Activated naive CD8-positive, alpha-beta T cell treated with anti-CD3 and anti-CD28 coated beads for 36 hours (primary cell): ENCODE data around the gene FASN. TPM values are rescaled to one million over a fixed set of nuclear protein-coding genes. Genes with fewer than 3 reads are reported as not detected.

Experiments
- DNase-seq: peaks from one replicate; pipeline ENCODE4 v3.0.0; 2021
- H3K27ac Mint-ChIP-seq: one replicate; pipeline ENCODE4 v1.8.0; 2022; ENCODE audit warnings: mild to moderate bottlenecking, moderate library complexity, mixed read lengths
- H3K27me3 Mint-ChIP-seq: one replicate; pipeline ENCODE4 v1.8.0; 2022; ENCODE audit warnings: mild to moderate bottlenecking, mixed read lengths
- H3K36me3 Mint-ChIP-seq: one replicate; pipeline ENCODE4 v1.8.0; 2021; ENCODE audit warnings: mild to moderate bottlenecking, mixed read lengths
- H3K4me1 Mint-ChIP-seq: one replicate; pipeline ENCODE4 v1.8.0; 2021; ENCODE audit warnings: mixed read lengths
- H3K4me3 Mint-ChIP-seq: one replicate; pipeline ENCODE4 v1.8.0; 2022; ENCODE audit warnings: mild to moderate bottlenecking, moderate library complexity, mixed read lengths
- H3K9me3 Mint-ChIP-seq: one replicate; pipeline ENCODE4 v1.8.0; 2022; ENCODE audit warnings: mixed read lengths
- total RNA-seq, 2 experiments: library from RNA; stranded (reverse); gene quantifications; one replicate each; pipeline ENCODE4 v1.2.3, GENCODE V29; 2021

The FASN gene
- total RNA-seq, 2 experiments from 2014 or later: 282 to 287 TPM

DNA sequence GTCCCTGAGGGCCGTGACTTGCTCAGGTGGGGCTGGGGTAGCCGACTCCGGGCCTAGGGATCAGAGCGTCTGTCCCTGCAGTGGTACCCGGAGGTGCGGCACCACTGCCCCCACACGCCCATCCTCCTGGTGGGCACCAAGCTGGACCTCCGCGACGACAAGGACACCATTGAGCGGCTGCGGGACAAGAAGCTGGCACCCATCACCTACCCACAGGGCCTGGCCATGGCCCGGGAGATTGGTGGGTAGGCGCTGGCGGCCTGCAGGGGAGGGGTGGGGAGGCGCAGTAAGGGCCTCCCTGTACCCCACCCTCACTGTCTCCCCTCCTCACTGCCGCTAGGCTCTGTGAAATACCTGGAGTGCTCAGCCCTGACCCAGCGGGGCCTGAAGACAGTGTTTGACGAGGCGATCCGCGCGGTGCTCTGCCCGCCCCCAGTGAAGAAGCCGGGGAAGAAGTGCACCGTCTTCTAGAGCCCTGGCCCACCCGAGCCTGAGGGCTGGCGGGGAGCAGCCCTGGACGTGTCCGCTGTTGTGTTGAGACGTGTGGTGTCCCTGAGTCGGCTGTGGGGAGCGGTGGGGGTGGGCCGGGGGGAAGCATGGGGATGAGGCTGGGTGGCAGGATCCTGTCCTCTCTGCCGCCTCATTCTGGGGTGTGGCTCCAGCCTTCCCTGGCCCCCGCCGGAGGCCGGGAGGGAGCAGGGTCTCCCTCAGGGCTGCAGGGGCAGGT is 64.5 kb downstream of the FASN start:
- no peaks in the 10 kb centered on the region for H3K9me3 Mint-ChIP-seq
- H3K27ac Mint-ChIP-seq: no peak overlapping the region
- no peak for DNase-seq
- peaks cover 22% of the 10 kb centered on the region for H3K4me1 Mint-ChIP-seq
- H3K36me3 Mint-ChIP-seq: no peaks in the 10 kb centered on the region
- H3K27me3 Mint-ChIP-seq: no peaks in the 10 kb centered on the region
- no peak overlapping the region for H3K4me3 Mint-ChIP-seq

DNA sequence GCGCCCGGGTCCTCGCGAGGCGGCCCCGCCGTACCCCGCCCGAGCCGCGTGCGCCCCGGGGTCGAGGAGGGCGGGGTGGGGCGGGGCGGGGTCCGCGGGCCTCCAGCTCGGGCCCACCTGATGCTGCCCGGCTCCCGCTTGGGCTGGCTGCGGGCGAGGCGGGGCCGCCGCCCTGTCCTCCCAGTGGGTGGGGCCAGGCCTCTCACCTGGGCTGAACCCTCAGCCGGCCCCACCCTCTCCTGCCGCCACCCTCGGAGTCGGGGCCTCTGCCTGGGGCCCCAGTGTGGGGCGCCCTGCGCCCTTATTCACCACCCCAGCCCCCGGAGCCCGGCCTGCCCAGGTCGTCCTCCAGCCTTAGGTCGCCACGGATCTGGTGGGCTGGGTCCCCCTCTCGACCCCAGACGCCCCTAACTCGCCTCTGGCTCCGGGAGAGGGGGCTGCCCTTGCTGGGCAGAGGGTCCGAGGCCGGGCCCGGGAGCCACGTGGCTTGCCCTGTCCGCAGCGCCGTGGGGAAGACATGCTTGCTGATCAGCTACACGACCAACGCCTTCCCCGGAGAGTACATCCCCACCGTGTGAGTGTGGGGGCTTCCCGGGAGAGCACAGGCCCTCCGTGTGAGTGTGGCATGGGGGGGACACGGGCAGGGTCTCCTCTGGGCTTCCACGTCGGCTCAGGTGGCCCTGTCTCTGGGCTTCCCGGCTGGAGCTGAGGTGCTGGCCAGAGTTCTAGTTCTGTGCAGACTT is 66.0 kb downstream of the FASN start:
- Mint-ChIP-seq H3K36me3 (no peaks in the 10 kb centered on the region), H3K4me1 (peaks cover 16% of the 10 kb centered on the region), H3K9me3 (no peaks in the 10 kb centered on the region), H3K27me3 (no peaks in the 10 kb centered on the region), H3K4me3 (peak overlapping the region; percentile 34), H3K27ac (no peak overlapping the region)
- peak; percentile 59 for DNase-seq

DNA sequence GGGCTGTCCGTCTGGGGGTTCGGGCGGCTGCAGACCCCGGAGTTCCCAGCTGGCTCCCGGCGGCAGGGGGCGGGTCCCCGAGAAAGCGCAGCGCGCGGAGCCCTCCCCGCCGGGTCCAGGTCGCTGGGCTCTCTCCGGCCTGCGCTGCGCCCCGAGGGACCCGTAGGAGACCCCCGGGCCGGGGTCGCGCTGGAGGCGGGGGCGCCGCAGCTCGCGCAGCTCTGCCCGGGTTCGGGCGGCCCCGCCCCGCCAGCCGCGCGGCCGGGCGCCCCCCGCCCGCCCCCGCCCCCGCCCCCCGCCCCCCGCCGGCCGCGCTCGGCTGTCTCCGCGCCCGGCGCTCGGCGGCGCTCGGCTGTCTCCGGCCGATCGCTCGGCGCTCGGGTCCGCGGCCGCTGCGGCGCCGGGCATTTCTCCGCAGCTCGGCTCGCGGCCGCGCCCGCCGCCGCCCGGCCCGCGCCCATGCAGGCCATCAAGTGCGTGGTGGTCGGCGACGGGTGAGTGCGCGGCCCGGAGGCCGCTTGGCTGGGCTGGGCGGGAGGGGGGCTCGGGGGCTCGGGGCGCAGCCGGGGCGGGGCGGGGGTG is 66.6 kb downstream of the FASN start, which contains the start of gene RAC3:
Gene RAC3, plus strand, starts transcription at position 376 of the 582 bp plus-strand sequence. Its CDS starts 84 bp downstream, at position 460.
- no peak within 1 kb of the TSS for H3K27ac Mint-ChIP-seq
- DNase-seq: peak; percentile 46
- H3K36me3 Mint-ChIP-seq: no peaks in the 10 kb centered on the region
- H3K27me3 Mint-ChIP-seq: no peaks in the 10 kb centered on the region
- H3K4me1 Mint-ChIP-seq: peaks cover 16% of the 10 kb centered on the region
- peak within 1 kb of the TSS; percentile 69 for H3K4me3 Mint-ChIP-seq
- no peaks in the 10 kb centered on the region for H3K9me3 Mint-ChIP-seq

DNA sequence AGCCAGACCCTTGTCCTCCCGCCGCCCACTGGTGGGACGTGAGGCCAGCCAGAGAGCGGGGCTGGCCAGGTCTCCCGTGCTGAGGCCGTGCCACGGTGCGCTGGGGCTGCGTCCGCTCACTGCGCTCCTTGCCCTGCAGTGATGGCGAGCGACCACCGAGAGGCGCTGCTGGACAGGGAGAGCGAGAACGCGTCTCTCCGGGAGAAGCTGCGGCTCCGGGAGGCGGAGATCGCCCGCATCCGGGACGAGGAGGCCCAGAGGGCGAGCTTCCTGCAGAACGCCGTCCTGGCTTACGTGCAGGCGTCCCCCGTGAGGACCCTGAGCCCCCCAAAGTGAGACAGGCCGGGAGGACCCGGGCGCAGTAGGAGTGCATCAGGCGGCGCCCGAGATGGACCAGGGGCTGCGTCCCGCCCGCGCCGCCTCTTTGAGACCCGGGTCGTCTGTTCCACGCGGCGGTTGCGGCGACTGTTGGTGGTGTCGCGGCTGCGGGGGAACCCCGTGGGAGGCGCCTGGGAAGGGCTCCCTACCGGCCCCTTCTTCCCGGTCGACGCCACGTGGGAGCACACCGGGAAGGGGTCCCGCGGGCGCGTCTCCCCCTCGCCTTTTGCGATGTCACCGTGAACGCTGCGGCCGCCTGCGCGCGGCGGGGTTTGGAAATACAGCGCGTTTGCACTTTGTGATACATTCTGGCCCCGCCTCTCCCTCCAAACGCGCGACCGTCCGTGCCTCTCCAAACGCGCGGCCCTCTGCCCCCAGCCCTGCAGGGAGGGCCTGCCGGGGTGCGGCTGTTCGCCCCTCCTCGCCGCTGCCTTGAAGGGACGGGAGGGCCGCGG is 67.3 kb downstream of the FASN start:
- H3K4me3 Mint-ChIP-seq: peak overlapping the region; percentile 69
- peaks cover 10% of the 10 kb centered on the region for H3K4me1 Mint-ChIP-seq
- H3K27ac Mint-ChIP-seq: no peak overlapping the region
- no peaks in the 10 kb centered on the region for H3K27me3 Mint-ChIP-seq
- no peaks in the 10 kb centered on the region for H3K9me3 Mint-ChIP-seq
- no peaks in the 10 kb centered on the region for H3K36me3 Mint-ChIP-seq
- DNase-seq: peak; percentile 88

DNA sequence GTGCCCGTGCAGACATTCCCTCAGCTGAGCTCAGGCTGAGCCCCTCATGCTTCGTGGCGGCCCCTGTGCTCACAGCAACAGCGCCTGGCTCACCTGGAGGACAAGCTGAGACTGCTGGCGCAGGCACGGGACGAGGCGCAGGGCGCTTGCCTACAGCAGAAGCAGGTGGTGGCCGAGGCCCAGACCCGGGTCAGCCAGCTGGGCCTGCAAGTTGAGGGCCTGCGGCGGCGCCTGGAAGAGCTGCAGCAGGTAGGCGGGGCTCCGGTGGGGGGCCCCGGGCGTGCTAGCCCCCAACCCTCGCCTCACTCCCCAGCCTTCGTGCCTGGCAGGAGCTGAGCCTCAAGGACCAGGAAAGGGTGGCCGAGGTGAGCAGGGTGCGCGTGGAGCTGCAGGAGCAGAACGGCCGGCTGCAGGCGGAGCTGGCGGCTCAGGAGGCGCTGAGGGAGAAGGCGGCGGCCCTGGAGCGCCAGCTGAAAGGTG is 68.0 kb downstream of the FASN start:
- no peak overlapping the region for H3K4me3 Mint-ChIP-seq
- peaks cover 1% of the 10 kb centered on the region for H3K36me3 Mint-ChIP-seq
- no peaks in the 10 kb centered on the region for H3K9me3 Mint-ChIP-seq
- no peak overlapping the region for H3K27ac Mint-ChIP-seq
- no peaks in the 10 kb centered on the region for H3K27me3 Mint-ChIP-seq
- no peak for DNase-seq
- peaks cover 5% of the 10 kb centered on the region for H3K4me1 Mint-ChIP-seq

DNA sequence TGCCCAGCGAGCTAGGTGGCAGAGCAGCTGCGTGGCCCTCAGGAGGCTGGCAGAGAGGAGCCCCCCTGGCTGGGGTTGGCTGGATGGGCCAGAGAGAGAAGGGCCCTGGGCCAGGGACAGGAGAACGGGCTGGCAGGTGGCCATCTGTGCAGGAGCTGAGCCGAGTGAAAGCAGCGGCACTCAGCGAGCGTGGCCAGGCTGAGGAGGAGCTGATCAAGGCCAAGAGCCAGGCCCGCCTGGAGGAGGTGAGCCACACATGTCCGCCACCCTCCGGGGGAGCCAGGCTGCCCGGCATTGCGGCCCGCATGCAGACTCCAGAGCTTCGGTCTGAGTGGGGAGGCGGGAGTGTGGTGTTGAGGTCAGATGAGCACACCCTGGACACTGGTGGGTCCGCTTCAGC is 68.6 kb downstream of the FASN start:
- no peak for DNase-seq
- Mint-ChIP-seq H3K4me3 (peak overlapping the region; percentile 40), H3K27ac (no peak overlapping the region), H3K36me3 (peaks cover 1% of the 10 kb centered on the region), H3K9me3 (no peaks in the 10 kb centered on the region), H3K4me1 (peaks cover 5% of the 10 kb centered on the region), H3K27me3 (no peaks in the 10 kb centered on the region)

DNA sequence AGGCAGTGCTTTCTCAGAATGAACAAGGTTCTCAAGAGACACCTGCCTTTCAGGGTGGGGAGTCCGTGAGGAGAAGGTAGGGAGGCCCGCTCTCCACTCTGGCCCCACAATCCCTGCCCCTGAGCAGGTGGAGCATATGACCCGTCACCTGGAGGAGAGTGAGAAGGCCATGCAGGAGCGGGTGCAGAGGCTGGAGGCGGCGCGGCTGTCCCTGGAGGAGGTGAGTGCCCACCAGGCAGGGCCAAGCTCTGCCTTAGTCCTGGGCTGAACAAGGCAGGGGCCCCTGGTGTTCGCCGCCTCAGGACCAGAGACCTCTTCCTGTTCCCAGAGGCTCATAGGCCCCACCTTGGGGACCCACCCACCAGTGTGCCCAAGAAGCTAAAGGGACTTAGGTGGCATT is 69.1 kb downstream of the FASN start:
- Mint-ChIP-seq H3K36me3 (peaks cover 1% of the 10 kb centered on the region), H3K9me3 (no peaks in the 10 kb centered on the region), H3K4me1 (peaks cover 8% of the 10 kb centered on the region), H3K4me3 (no peak overlapping the region), H3K27ac (no peak overlapping the region), H3K27me3 (no peaks in the 10 kb centered on the region)
- DNase-seq: no peak

Other genes with a start within 250 kb of the FASN start
- 100 to 1,000 TPM; 395 to 405 TPM for gene P4HB, start 237.7 kb downstream of the FASN start, total RNA-seq
- 100 to 1,000 TPM; 556 to 594 TPM for gene ARHGDIA, start 226.9 kb downstream of the FASN start, total RNA-seq
- gene ALYREF, start 206.7 kb downstream of the FASN start, total RNA-seq: 100 to 1,000 TPM; 306 to 311 TPM
- 100 to 1,000 TPM; 119 to 126 TPM for gene ANAPC11, start 206.5 kb downstream of the FASN start, total RNA-seq
- gene NPB, start 196.0 kb downstream of the FASN start, total RNA-seq: under 1 TPM in 1 of 2 experiments, not detected in 1; 0.47 TPM
- 10 to 100 TPM; 20.8 to 21.4 TPM for gene PCYT2, start 186.8 kb downstream of the FASN start, total RNA-seq
- 10 to 100 TPM; 27.3 to 30.1 TPM for gene SIRT7, start 180.1 kb downstream of the FASN start, total RNA-seq
- 10 to 100 TPM; 18.4 to 19.2 TPM for gene MAFG, start 170.5 kb downstream of the FASN start, total RNA-seq
- gene PYCR1, start 160.9 kb downstream of the FASN start, total RNA-seq: 100 to 1,000 TPM; 158 to 169 TPM
- not detected for gene MYADML2, start 151.0 kb downstream of the FASN start, total RNA-seq
- under 1 TPM; 0.19 to 0.36 TPM for gene NOTUM, start 137.0 kb downstream of the FASN start, total RNA-seq
- 10 to 100 TPM; 21.7 to 22.5 TPM for gene ASPSCR1, start 120.6 kb downstream of the FASN start, total RNA-seq
- 100 to 1,000 TPM; 119 to 131 TPM for gene CENPX, start 75.4 kb downstream of the FASN start, total RNA-seq
- 10 to 100 TPM; 16.5 to 17.3 TPM for gene LRRC45, start 74.9 kb downstream of the FASN start, total RNA-seq
- gene RAC3, start 66.6 kb downstream of the FASN start, total RNA-seq: 1 to 10 TPM; 4.7 to 5.1 TPM
- gene DCXR, start 60.5 kb downstream of the FASN start, total RNA-seq: 100 to 1,000 TPM in 1 of 2 experiments, 10 to 100 TPM in 1; 93.3 to 104 TPM
- 10 to 100 TPM; 13.9 to 14.5 TPM for gene RFNG, start 46.4 kb downstream of the FASN start, total RNA-seq
- 100 to 1,000 TPM in 1 of 2 experiments, 10 to 100 TPM in 1; 94.2 to 103 TPM for gene GPS1, start 46.3 kb downstream of the FASN start, total RNA-seq
- gene DUS1L, start 32.4 kb downstream of the FASN start, total RNA-seq: 100 to 1,000 TPM; 175 to 190 TPM
- 10 to 100 TPM; 59.5 to 65.1 TPM for gene CCDC57, start 114.6 kb upstream of the FASN start, total RNA-seq
- gene SLC16A3, start 130.8 kb upstream of the FASN start, total RNA-seq: 10 to 100 TPM; 75.8 to 79.3 TPM
- gene CSNK1D, start 175.5 kb upstream of the FASN start, total RNA-seq: 100 to 1,000 TPM; 110 to 115 TPM
- gene CD7, start 219.4 kb upstream of the FASN start, total RNA-seq: 100 to 1,000 TPM; 291 to 293 TPM
- under 1 TPM; 0.72 to 0.74 TPM for gene SECTM1, start 235.5 kb upstream of the FASN start, total RNA-seq